Measurements from ENCODE around the gene PSMD14. TPM values are rescaled to one million over a fixed set of nuclear protein-coding genes. Genes with fewer than 3 reads are reported as not detected.
"Not testable (repeated sequence)": the region's sequence is repeated elsewhere in the genome, so short reads cannot be mapped to it uniquely, and the experiment has no call there.

Gene PSMD14
- total RNA-seq = 10 to 100 TPM; 84.2 to 89.8 TPM

DNA sequence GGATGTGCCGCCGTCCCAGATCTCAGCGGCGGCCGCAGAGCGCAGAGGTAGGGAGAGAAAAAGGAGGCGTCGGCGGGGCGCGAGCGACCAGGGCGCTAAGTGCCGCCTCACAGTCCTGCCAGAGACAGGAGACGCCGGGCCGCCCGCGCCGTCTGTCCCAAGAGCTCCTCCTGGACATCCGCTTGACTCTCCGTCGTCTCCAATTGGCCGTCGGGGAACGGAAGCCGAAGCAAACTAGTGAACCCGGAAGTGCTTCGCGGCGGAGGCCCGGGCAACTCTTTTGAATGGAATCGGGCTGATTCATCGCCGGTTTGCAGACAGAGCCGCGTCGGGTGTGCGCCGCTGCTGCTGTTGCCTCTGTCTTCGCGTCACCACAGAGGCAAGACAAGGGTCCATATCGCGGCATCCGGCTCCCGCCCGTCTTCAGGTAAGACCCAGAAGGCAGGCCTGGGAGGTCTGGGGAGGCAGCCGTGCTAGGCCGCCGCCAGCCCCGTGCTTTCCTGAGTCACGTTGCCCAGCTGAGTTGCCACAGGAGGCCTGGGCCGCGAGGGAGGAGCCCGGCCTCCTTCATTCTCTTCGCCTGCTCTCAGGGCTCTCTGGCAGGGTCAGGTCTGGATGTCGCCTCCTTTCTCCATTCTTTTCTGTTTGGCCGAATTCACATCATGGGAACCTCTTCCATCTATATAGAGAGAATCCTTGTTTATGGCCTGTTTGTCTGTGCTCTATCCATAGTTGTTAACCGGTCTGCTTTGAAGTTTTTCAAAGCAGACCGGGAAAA lies at the start of gene PSMD14:
PSMD14 (plus strand) TSS at position 248 of the 778 bp plus-strand sequence. CDS start 10,401 bp downstream, outside the sequence.
- ChIA-PET CTCF (interaction anchor here (0.6 to 0.7 kb wide), 2 partner anchors 11 to 35 kb away, joined by 3 read pairs; no protein-coding TSS in a partner anchor), POLR2A (interaction anchor here (0.6 to 1.0 kb wide), 4 partner anchors 10 to 77 kb away, joined by 3 to 4 read pairs (median 3); no protein-coding TSS in a partner anchor)
- intact Hi-C loops (cut with micrococcal nuclease) = loop anchor here (1.0 to 5.0 kb wide), 8 partner anchors 64 to 1010 kb away; partner anchors contain the start of genes IFIH1, TANK and TBR1
- H3K4me3 Mint-ChIP-seq = peak within 1 kb of the TSS; percentile 91
- peak within 1 kb of the TSS; percentile 92 for H3K27ac Mint-ChIP-seq
- H3K9me3 Mint-ChIP-seq = peaks cover 6% of the 10 kb centered on the region
- H3K27me3 Mint-ChIP-seq = no peaks in the 10 kb centered on the region
- DNase-seq = peak; percentile 96
- H3K4me1 Mint-ChIP-seq (ENCODE audit: low read depth) = peaks cover 37% of the 10 kb centered on the region
- peaks cover 23% of the 10 kb centered on the region for H3K36me3 Mint-ChIP-seq

DNA sequence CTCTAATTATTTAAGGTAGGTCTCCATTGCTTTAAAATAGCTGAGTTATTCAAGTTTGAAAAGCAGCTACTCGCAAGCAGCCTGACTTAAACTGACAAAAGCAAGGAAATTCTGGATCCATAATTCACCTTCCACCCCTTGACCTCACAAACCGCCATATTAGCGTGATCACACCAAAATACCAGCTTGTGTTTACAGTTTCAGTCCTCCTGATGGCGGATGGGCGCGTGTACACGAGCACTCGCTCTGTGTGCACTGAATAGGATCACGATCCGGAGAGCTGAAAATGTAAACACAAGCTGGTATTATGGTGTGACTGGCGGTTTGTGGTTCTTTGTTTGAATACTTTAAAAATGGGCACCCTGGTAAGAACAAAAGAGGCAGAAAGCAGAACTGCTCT lies 42.4 kb upstream of the PSMD14 start:
- no peaks in the 10 kb centered on the region for H3K36me3 Mint-ChIP-seq
- H3K4me1 Mint-ChIP-seq (ENCODE audit: low read depth) = no peaks in the 10 kb centered on the region
- peaks cover 5% of the 10 kb centered on the region for H3K27me3 Mint-ChIP-seq
- no peak overlapping the region for H3K27ac Mint-ChIP-seq
- ChIA-PET POLR2A (interaction anchor here (0.6 kb wide), 2 partner anchors 18 to 676 kb away, joined by 3 read pairs; no protein-coding TSS in a partner anchor), CTCF (interaction anchor here (0.6 to 2.5 kb wide), 4 partner anchors 9 to 43 kb away, joined by 3 to 8 read pairs (median 6); no protein-coding TSS in a partner anchor)
- DNase-seq = no peak
- intact Hi-C loops (cut with micrococcal nuclease) = no loop called here
- H3K9me3 Mint-ChIP-seq = no peaks in the 10 kb centered on the region
- no peak overlapping the region for H3K4me3 Mint-ChIP-seq

DNA sequence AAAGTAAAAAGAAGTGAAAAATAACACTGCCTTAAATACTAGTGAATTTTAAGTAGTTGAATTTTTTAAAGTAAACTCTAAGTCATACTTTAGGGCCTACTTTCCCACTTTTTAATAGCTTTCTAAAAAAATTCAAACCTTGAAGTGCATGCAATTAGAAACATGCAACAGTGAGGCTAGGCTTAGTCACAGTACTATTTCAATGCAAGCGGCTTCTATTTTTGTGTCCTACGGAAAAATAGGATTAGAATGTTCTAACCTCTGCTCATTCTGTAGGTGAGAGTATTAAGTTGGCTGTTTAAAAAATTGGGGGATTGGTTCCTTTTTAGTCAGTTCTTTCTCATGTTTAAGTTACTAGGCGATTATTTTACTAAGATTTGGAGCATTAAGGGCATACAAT lies 39.1 kb upstream of the PSMD14 start:
- Mint-ChIP-seq H3K36me3 (no peaks in the 10 kb centered on the region), H3K4me1 (ENCODE audit: low read depth) (no peaks in the 10 kb centered on the region), H3K27me3 (peaks cover 5% of the 10 kb centered on the region), H3K9me3 (no peaks in the 10 kb centered on the region), H3K4me3 (no peak overlapping the region), H3K27ac (no peak overlapping the region)
- POLR2A ChIA-PET = interaction anchor here (0.6 kb wide), 1 partner anchor 751 kb away, joined by 3 read pairs; no protein-coding TSS in a partner anchor
- CTCF ChIA-PET = interaction anchor here (2.1 kb wide), 1 partner anchor 45 kb away, joined by 10 read pairs; no protein-coding TSS in a partner anchor
- intact Hi-C loops (cut with micrococcal nuclease) = no loop called here
- no peak for DNase-seq

DNA sequence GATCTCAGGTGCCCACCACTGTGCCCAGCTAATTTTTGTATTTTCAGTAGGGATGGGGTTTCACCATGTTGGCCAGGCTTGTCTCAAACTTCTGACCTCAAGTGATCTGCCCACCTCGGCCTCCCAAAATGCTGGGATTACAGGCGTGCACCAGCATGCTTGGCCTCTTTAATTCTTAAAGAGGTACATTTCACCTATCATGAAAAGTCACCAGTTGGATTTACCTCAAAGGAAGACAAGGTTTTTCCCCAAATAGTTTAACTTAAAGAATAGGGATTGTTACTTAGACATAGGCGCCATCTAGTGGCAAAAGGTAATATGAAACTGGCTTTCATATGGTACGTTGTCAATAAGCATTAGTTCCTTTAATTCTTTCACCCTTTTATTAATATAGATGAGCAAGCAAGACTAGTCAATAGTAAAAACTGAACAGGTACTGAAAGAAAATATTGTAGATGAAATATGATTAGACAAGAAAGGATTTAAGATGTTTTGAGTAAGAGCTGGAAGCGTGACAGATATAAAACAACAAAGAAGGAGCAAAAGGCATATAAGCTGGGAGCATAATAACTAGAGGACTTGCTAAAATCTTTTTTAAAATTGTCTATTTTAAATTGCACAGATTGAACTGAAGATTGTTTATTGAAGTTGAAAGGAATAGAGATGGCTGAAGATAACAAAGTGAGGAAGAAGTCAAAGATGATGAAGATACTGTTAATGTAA lies 35.0 kb upstream of the PSMD14 start:
- POLR2A ChIA-PET = no interaction called here
- no peak for DNase-seq

DNA sequence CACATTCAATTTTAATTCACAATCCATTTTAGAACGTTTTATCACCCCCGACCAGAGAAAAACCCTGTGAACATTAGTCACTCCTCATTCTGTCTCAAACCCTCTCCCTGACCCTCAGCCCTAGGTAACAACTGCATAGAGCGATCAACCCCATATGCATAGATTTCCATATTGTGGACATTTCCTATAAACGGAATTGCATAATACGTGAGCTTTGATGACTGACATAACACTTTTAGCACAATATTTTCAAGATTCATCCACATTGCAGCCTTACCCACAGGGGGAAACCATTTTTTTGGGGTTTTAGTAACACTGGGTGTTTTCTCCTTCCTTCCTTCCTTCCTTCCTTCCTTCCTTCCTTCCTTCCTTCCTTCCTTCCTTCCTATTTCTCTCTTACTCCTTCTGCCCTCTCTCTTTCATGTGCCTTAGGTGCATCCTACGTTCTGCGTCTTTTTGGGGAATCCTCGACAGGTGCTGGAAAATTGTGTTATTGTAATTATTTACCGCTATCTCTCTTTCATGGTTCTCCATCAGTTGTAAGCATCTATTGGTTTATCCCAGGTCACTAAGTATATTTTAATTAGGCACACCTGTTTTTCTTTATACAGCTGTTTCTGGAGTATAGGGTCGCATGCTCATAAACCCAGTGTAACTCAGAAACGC lies 29.5 kb upstream of the PSMD14 start:
- DNase-seq; H3K4me3 Mint-ChIP-seq; H3K9me3 Mint-ChIP-seq; H3K4me1 Mint-ChIP-seq (ENCODE audit: low read depth); H3K36me3 Mint-ChIP-seq; CTCF ChIA-PET; H3K27me3 Mint-ChIP-seq; H3K27ac Mint-ChIP-seq; intact Hi-C loops (cut with micrococcal nuclease); POLR2A ChIA-PET: not testable (repeated sequence)

More for the DNA sequence above, 35.0 kb upstream of the PSMD14 start:
- H3K36me3 Mint-ChIP-seq = no peaks in the 10 kb centered on the region
- no peaks in the 10 kb centered on the region for H3K27me3 Mint-ChIP-seq
- no peaks in the 10 kb centered on the region for H3K9me3 Mint-ChIP-seq
- no peaks in the 10 kb centered on the region for H3K4me1 Mint-ChIP-seq (ENCODE audit: low read depth)
- intact Hi-C loops (cut with micrococcal nuclease) = loop anchor here (1.0 to 5.0 kb wide), 5 partner anchors 22 to 1161 kb away; no protein-coding TSS in a partner anchor
- CTCF ChIA-PET = interaction anchor here (0.6 to 4.3 kb wide), 27 partner anchors 9 to 1163 kb away, joined by 3 to 56 read pairs (median 3); partner anchors contain the start of gene PSMD14
- no peak overlapping the region for H3K4me3 Mint-ChIP-seq
- no peak overlapping the region for H3K27ac Mint-ChIP-seq

DNA sequence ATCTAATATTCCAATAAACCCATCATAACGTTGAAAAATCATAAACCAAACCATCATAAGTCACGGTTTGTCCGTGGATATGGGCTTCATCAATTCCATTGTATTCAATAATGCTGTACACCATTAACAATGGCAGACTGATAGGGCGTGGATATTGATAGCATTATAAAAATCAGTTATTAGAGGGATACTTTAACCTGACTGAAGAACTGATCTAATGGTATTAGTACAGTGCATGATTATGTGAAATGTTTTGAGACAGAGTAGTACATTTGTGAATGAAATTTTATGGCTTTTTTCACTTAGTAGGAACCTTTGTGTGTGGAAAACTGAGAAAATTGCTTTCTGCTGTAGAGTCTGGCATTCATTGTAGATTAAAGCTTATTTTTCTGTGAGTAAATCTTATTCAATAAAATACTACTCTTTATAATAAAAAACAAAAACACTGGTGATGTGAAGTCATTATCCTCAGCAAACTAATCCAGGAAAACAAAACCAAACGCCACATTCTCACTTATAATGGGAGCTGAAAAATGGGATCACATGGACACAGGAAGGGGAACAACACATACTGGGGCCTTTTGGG lies 28.9 kb upstream of the PSMD14 start:
- CTCF ChIA-PET; intact Hi-C loops (cut with micrococcal nuclease); H3K4me1 Mint-ChIP-seq (ENCODE audit: low read depth); H3K27ac Mint-ChIP-seq; H3K36me3 Mint-ChIP-seq; H3K27me3 Mint-ChIP-seq; H3K4me3 Mint-ChIP-seq; POLR2A ChIA-PET; H3K9me3 Mint-ChIP-seq; DNase-seq: not testable (repeated sequence)

DNA sequence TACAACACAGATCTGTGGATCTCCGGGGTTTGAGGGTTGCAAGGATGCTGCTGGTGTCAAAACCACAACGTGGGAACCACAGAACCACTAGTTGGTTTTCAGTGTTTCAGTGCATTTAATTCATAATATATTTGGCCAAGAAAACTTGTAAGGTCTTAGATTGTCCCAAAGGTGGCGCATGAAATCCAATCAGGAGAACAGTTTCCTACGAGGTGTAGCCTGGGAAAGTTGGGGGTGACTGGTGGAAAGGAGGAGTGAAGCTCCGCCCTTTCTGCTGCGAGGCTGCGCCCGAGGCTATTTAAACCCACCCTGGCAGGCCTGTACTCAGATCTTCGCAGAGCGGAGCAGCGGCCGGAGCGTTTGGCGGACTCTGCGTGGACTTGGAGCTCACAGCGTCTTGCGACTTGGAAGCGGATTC lies 27.3 kb upstream of the PSMD14 start:
- H3K27ac Mint-ChIP-seq; H3K4me1 Mint-ChIP-seq (ENCODE audit: low read depth); intact Hi-C loops (cut with micrococcal nuclease); CTCF ChIA-PET; H3K4me3 Mint-ChIP-seq; H3K9me3 Mint-ChIP-seq; POLR2A ChIA-PET; H3K27me3 Mint-ChIP-seq; H3K36me3 Mint-ChIP-seq: not testable (repeated sequence)
- DNase-seq = peak; percentile 48

DNA sequence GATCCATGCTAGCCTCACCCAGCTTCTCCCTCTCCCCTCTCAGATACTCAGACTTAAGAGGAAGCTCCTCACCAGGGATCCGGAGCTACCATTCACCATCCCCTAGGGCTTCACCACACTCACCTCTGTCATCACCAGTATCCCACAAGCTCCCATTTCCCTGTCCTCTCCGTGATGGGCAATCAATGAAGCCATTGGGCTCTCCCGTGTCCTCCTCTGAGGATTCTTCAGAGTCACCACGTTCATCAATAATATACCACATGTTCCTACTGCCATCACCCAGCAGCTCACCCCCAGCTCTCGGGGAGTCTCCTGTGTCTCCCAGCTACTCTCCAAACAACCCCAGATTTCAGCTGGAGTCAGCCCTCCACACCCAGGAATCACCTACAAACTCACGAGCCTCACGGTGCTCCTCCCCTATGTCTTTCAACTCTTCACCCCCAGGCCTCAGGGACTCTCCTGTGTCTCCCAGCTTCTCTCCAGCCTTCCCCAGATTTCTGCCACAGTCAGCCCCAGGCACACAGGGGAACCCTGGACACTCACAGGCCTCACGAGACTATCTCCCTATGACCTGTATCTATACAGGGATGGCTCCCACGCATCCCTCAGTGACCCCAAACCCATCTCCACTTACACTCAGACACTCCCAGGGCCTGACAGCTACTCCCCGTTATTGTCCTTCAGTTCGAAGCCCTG lies 26.5 kb upstream of the PSMD14 start:
- DNase-seq; intact Hi-C loops (cut with micrococcal nuclease); H3K27me3 Mint-ChIP-seq; H3K4me1 Mint-ChIP-seq (ENCODE audit: low read depth); POLR2A ChIA-PET; H3K36me3 Mint-ChIP-seq; CTCF ChIA-PET; H3K9me3 Mint-ChIP-seq; H3K4me3 Mint-ChIP-seq; H3K27ac Mint-ChIP-seq: not testable (repeated sequence)

DNA sequence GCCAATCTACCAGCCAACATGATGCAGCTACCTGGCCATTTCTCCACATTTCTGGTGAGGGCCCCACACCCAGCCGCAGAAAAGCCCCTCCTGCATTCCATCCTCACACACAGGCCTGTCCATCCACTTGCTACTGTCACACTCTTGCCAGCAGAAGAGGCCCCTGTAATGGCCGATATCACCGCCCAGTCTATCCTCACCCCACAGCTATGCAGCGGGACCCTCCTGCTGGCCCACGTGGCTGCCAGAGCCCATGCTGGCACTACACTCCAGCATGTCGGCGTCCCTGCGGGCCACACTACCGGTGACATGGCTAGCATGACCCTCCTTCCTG lies 25.9 kb upstream of the PSMD14 start:
- H3K4me1 Mint-ChIP-seq (ENCODE audit: low read depth); CTCF ChIA-PET; intact Hi-C loops (cut with micrococcal nuclease); H3K9me3 Mint-ChIP-seq; H3K27ac Mint-ChIP-seq; H3K4me3 Mint-ChIP-seq; POLR2A ChIA-PET; DNase-seq; H3K27me3 Mint-ChIP-seq; H3K36me3 Mint-ChIP-seq: not testable (repeated sequence)

DNA sequence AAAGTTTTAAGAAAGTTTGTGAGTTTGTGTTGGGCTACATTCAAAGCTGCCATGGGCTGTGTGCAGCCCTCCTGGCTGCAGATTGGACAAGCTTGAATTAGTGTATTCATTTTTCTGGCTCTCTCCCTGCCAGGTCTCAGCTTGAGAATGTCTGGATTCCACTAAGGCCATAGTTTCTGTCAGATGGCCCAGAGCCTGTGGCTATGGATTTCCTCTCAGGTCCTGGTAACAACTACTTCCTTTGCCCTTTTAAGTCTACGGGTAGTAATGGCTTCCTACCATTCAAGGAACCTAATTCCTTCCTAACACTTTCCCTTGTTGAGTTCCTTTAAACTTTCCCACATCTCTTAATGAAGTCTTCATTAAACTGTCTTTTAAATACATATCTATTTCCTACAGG lies 24.3 kb upstream of the PSMD14 start:
- ChIA-PET POLR2A (no interaction called here), CTCF (interaction anchor here (0.8 kb wide), 1 partner anchor 11 kb away, joined by 3 read pairs; no protein-coding TSS in a partner anchor)
- H3K36me3 Mint-ChIP-seq = no peaks in the 10 kb centered on the region
- no peaks in the 10 kb centered on the region for H3K4me1 Mint-ChIP-seq (ENCODE audit: low read depth)
- H3K4me3 Mint-ChIP-seq = no peak overlapping the region
- intact Hi-C loops (cut with micrococcal nuclease) = no loop called here
- DNase-seq = no peak
- no peak overlapping the region for H3K27ac Mint-ChIP-seq
- H3K27me3 Mint-ChIP-seq = peaks cover 8% of the 10 kb centered on the region
- no peaks in the 10 kb centered on the region for H3K9me3 Mint-ChIP-seq

DNA sequence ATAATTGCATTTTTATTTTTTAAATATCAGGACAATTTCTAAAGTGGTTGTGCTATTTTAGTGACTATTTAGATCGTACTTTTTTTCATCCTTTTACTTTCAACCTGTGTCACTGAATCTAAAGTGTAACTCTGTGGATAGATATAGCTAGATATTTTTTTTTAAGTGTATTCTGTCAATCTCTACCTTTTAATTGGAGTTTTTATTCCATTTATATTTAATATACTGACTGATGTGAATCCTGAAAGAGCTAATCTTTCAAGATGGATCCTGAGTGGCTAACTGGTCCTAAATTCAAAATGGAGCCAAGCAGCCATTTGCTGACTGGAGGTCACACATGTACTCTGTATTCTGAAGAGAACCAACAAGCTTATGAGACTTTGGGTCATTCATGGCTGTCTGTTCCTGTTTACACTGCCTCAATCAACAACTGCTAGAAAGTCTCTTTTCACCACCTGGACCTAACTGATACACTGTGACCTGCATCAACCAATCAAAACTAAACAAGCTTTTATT lies 4.6 kb upstream of the PSMD14 start:
- POLR2A ChIA-PET = interaction anchor here (0.6 kb wide), 1 partner anchor 8 kb away, joined by 3 read pairs; no protein-coding TSS in a partner anchor
- peaks cover 9% of the 10 kb centered on the region for H3K4me1 Mint-ChIP-seq (ENCODE audit: low read depth)
- peaks cover 13% of the 10 kb centered on the region for H3K9me3 Mint-ChIP-seq
- no peak overlapping the region for H3K4me3 Mint-ChIP-seq
- H3K27me3 Mint-ChIP-seq = peaks cover 7% of the 10 kb centered on the region
- intact Hi-C loops (cut with micrococcal nuclease) = no loop called here
- CTCF ChIA-PET = interaction anchor here (0.5 to 1.1 kb wide), 2 partner anchors 70 to 81 kb away, joined by 3 to 5 read pairs; no protein-coding TSS in a partner anchor
- H3K27ac Mint-ChIP-seq = no peak overlapping the region
- DNase-seq = no peak
- H3K36me3 Mint-ChIP-seq = peaks cover 12% of the 10 kb centered on the region
